ENCODE data around the gene MEN1.

Gene MEN1

DNA sequence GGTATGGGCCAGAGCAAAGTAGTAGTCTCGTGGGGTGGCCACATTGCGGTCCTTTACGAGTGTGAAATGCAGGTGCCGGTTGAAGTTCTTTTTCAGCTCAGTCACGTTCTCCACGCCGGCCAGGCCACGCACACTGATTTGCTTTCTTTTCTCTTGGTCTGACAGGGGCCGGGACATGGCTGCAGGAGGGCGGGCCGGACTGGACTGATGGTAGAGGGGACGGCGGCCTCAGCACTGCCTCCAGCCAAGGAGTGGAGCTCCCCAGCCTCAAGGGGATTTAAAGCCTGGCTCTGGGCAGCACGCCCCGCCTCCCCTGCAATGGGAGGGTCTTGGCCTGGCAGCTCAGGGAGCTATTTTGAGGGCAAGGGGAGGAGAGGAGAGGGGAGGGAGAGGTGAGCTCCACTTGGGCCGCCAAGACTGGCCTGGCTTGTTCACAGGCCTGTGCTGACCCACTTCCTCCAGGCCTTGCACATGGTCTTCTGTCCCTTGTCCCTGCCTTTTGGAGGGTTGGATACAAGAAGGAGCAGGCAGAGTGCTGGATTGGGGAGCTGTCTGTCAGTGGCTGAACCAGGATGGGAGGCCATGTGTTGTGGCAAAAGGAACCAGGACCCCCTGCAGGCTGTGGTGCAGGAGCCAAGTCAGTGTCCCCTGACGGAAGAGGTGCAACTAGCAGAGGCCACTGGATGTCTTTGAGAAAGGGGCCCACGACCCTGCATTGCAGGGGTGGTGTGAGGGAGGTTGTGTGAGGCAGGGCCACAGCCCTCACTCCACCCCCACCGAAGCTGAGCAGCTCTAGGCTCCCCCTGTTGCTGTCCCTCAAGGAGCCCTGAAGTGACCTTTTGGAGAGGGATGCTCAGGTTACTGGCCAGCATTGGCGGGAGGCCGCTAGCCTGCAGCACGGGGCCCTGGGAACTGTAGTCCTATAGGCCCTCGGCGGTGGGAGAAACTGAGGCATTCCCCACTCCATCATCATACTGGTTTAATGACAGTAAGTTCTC lies 50.3 kb downstream of the MEN1 start, which contains the start of gene PYGM:
Gene PYGM (minus strand): TSS at position 253 of the 998 bp plus-strand sequence. CDS start 76 bp downstream, at position 177.
- DNase-seq, result no peak

DNA sequence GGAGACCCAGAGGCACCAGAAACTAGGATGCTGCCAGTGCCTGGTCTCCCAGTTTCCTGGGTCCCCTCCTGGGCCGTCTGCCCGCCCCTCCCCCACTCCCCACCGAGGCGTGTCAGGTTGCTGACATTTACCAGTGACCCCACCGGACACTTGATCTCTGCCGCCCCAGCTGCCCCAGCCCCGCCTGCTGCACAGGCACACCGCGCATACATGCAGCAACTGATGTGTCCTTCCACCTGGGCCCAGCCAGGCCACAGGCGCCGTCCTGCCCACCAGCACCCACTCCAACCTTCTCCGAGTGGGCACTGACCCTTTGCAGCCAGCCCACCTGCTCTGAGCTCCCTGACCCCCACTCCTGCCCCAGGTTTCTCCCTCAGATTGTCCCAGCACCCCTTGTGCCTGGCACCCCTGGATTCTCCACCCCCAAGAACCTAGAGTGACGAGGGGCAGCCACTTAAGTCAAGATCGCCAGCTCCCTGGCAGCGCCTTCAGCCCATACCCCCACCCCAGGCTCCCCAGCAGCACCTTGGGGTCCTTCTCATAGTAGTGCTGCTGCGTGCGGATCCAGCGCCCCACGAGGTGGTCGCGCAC lies 51.1 kb downstream of the MEN1 start:
- DNase-seq, result no peak

DNA sequence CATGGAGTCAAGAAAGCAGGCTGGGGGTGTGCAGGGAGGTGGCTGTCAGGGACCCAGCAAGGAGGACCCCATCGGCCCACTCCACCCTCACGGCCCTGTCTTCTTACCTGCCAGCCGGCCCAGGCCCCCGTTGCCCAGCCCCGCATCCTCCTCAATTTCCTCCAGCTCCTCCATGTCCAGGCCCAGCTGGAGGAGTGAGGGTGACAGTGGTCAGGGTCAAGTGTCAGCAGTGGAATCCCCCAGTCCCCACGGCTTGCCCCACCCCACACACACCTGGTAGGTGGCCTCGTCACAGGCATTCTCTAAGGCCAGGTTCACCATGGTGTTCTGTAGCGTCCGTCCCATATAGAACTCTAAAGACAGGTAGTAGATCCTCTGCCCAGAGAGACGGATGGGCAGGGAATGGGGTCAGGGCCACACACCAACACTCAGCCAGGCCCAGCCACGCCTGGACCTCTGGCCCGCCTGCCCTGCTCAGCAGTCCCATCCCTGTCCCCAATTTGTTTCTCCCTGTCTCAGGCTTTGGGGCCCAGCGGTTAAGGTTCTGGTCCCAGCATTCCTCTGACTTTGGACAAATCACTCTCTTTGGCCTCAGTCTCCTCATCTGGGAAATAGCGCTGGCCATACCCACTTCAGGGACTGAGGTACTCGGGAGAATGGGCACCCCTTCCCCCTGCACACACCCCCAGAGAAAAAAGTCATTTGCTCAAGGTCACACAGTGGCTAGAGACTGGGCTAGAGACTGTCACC lies 51.8 kb downstream of the MEN1 start:
- DNase-seq, result no peak

DNA sequence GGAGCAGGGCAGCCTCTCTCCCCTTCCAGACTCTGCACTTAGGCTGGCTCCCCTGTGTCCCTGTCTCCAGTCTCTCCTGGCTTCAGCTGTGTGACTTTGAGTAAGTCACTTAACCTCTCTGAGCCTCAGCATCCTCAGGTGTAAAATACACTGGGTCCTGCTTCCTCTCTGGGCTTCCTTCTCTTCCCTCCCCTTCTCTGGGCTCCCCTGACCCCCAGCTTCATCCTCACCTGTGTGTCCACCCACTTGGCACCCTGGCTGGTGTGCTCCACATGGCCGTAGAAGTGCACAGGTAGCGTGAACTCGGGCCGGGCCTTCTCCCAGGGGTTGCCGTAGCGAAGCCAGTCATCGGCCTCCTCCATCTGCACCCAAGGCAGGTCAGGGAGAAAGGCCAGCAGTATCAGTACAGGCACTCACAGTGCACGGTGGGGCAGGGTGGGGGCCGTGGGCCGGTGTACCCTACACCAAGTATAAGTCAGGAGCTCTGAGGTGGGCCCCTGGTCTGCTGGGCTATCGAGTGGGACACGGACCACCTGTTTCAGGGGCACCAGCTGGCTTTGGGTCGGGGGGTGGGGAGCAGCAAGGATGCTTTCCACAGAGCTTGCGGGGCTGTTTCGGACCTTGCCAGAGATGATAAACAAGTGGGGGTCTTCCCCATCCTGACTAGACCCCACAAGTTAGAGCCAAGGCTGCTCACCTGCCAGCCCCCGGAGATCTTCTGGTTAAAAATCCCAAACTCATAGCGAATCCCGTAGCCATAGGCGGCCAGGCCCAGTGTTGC lies 52.6 kb downstream of the MEN1 start:
- no peak for DNase-seq

DNA sequence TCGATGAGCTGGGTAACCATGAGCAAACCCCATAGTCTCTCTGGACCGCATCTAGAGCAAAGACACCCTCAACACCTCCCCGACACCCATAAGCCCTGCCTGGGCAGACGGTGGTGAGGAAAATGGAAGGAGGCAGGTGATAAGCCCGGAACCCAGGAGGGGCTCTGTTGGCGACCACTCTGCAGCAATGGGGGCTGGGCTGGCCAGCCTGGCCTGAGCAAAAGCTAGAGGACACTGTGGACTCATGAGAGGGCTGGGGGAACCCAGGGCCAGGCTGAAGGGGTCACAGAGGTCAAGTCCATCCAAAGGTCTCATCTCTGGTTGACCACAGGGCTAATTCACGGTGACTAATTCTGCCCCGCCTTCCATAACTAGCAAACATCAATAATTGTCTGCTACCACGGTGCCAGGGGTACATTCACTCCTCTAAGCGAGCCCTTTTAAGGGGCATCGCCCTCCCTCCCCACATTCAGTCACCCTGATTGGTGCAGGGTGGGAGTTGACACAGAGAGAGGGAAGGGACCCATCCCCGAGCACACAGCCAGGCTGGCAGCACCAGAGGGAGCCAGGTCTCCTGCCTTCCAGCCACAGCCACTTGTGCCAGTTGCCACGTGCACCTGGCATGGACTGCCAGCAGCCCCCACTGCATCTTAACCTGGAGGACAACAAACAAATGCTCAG lies 54.5 kb downstream of the MEN1 start:
- no peak for DNase-seq

DNA sequence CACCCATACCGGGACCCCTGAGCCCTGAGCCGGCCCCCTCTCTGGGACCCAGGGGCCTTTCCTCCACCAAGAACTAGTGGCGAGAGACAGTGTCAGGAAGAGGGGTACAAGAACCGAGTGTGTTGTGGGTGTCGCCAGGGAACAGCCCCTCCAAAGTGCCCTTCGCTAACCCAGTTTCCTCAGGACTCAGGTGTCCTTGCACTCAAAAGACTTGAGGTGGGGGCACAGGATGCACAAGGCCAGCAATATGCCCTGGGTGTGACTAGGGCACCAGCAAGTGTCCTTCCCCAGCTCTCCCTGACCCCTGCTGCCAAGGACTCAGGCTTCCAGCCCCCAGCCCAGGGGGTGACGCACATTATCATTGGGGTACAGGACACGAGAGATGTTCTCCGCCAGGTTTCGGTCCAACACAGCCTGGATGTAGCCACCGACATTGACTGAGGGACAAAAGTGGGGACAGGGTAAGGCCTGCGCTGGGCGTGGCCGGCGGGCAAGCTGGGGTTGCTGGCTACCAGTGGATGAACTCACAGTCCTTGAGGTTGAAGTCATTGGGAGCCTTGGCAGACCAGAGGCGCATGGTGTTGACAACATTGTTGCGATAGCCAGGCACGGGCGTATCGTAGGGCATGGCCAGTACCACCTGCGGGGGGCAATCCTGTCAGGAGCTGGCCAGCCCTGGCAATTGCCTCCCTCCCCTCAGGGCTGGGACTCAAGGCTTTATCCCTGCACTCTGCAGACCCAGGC lies 55.3 kb downstream of the MEN1 start:
- no peak for DNase-seq

DNA sequence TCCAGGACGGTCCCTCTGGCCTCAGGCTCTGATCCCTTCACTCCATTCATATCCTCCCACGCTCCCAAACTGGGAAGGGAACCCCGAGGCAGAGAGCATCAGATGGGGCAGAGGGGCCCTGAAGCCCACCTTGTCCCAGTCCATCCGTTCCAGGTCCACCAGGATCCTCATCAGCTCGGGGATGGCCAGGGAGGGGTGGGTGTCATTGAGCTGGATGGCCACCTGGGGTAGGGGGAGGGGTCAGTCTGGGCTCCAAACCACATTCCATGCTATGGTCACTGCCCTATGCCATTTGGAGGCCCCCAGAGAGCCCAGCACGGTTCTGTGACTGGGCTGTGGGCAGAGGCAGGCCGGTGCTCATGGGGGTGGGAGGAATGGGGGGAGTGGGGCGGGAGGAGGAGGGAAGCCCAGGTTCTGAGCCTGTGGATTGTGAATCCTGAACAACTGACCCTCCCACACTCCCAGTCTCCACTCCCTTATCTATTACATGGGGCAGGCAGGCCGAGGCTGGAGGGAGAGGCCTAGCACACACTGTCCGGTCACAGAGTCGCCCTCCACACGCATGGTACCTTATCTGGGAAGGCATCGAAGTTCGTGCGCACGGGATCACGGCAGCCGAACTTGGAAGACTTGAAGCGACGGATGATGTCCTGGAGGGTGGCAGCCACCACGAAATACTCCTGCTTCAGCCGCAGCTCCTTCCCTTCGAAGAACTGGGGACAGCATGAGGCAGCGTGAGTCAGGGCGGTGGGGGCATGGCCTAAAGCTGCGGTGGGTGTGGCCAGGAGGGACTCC lies 56.0 kb downstream of the MEN1 start:
- DNase-seq, result no peak

Measured in activated CD8-positive, alpha-beta memory T cell treated with anti-CD3 and anti-CD28 coated beads, Interleukin-2, amount 50 U/mL, for 48 hours (primary cell).